Stomach smooth muscle (tissue), 2 donors: ENCODE results near the gene FAM107B.

ENCODE experiments used
- H3K27ac ChIP-seq: one replicate; pipeline ENCODE4 v1.7.0; 2013; ENCODE audit warnings: mild to moderate bottlenecking, low read length, inconsistent platforms
- H3K27me3 ChIP-seq, 2 donors: one replicate each; pipeline ENCODE4 v1.7.0; 2013; ENCODE audit warnings: low read length in 2 of 2; ENCODE audit not compliant: insufficient read depth in 2 of 2, control insufficient read depth in 1 of 2
- H3K36me3 ChIP-seq, 2 donors: one replicate each; pipeline ENCODE4 v1.7.0; 2013; ENCODE audit warnings: low read length in 2 of 2; ENCODE audit not compliant: control insufficient read depth in 2 of 2, insufficient read depth in 2 of 2
- H3K4me1 ChIP-seq: one replicate; pipeline ENCODE4 v1.7.0; 2013; ENCODE audit warnings: low read length; ENCODE audit not compliant: control insufficient read depth, insufficient read depth
- H3K4me3 ChIP-seq, 2 donors: one replicate each; pipeline ENCODE4 v1.7.0; 2013; ENCODE audit warnings: low read length in 2 of 2
- H3K9ac ChIP-seq, 2 donors: one replicate each; pipeline ENCODE4 v1.7.0; 2013; ENCODE audit warnings: low read length in 2 of 2, mild to moderate bottlenecking in 1 of 2
- H3K9me3 ChIP-seq, 2 donors: one replicate each; pipeline ENCODE4 v1.7.0; 2013; ENCODE audit warnings: low read length in 2 of 2; ENCODE audit not compliant: control insufficient read depth in 2 of 2
- donor health status: healthy.
- donor health status: Pancreatic carcinoma.

FAM107B gene

GRCh38 chr10:14623931-14624330 is 150.8 kb downstream of the FAM107B start:
- Histone ChIP-seq H3K36me3 (no peaks in the 10 kb centered on the region), H3K9me3 (no peaks in the 10 kb centered on the region), H3K27ac (no peak overlapping the region), H3K27me3 (no peaks in the 10 kb centered on the region), H3K9ac (no peak overlapping the region), H3K4me1 (peaks cover 6% of the 10 kb centered on the region), H3K4me3 (no peak overlapping the region)

GRCh38 chr10:14621037-14621436 is 153.7 kb downstream of the FAM107B start:
- Histone ChIP-seq H3K9me3 (no peaks in the 10 kb centered on the region), H3K9ac (no peak overlapping the region), H3K4me1 (peaks cover 6% of the 10 kb centered on the region), H3K27me3 (no peaks in the 10 kb centered on the region), H3K27ac (no peak overlapping the region), H3K36me3 (no peaks in the 10 kb centered on the region), H3K4me3 (no peak overlapping the region)

- Histone ChIP-seq H3K36me3 (no peaks in the 10 kb centered on the region), H3K9me3 (no peaks in the 10 kb centered on the region), H3K27me3 (no peaks in the 10 kb centered on the region), H3K9ac (no peak overlapping the region), H3K4me1 (no peaks in the 10 kb centered on the region), H3K4me3 (no peak overlapping the region), H3K27ac (no peak overlapping the region)
Observed at GRCh38 chr10:14618674-14619073, 156.0 kb downstream of the FAM107B start.

- H3K4me3 ChIP-seq = no peak overlapping the region
- H3K9ac ChIP-seq = no peak overlapping the region
- no peaks in the 10 kb centered on the region for H3K9me3 ChIP-seq
- H3K4me1 ChIP-seq = no peaks in the 10 kb centered on the region
- no peak overlapping the region for H3K27ac ChIP-seq
- H3K27me3 ChIP-seq = no peaks in the 10 kb centered on the region
- H3K36me3 ChIP-seq = no peaks in the 10 kb centered on the region
Observed at GRCh38 chr10:14617852-14618251, 156.8 kb downstream of the FAM107B start.

GRCh38 chr10:14616955-14617730 is 157.6 kb downstream of the FAM107B start:
- Histone ChIP-seq H3K27ac (no peak overlapping the region), H3K9ac (no peak overlapping the region), H3K27me3 (no peaks in the 10 kb centered on the region), H3K9me3 (no peaks in the 10 kb centered on the region), H3K4me3 (no peak overlapping the region), H3K36me3 (no peaks in the 10 kb centered on the region), H3K4me1 (no peaks in the 10 kb centered on the region)

GRCh38 chr10:14616465-14616864 is 158.2 kb downstream of the FAM107B start:
- Histone ChIP-seq H3K4me3 (no peak overlapping the region), H3K9me3 (no peaks in the 10 kb centered on the region), H3K36me3 (no peaks in the 10 kb centered on the region), H3K27me3 (no peaks in the 10 kb centered on the region), H3K4me1 (no peaks in the 10 kb centered on the region), H3K9ac (no peak overlapping the region), H3K27ac (no peak overlapping the region)

GRCh38 chr10:14613588-14613920 is 161.1 kb downstream of the FAM107B start:
- H3K36me3 ChIP-seq = no peaks in the 10 kb centered on the region
- H3K27me3 ChIP-seq = no peaks in the 10 kb centered on the region
- H3K9me3 ChIP-seq = no peaks in the 10 kb centered on the region
- H3K27ac ChIP-seq = no peak overlapping the region
- H3K4me1 ChIP-seq = no peaks in the 10 kb centered on the region
- H3K4me3 ChIP-seq = no peak overlapping the region
- H3K9ac ChIP-seq = no peak overlapping the region

- Histone ChIP-seq H3K27me3 (no peaks in the 10 kb centered on the region), H3K9me3 (no peaks in the 10 kb centered on the region), H3K4me3 (no peak overlapping the region), H3K27ac (no peak overlapping the region), H3K9ac (no peak overlapping the region), H3K4me1 (no peaks in the 10 kb centered on the region), H3K36me3 (no peaks in the 10 kb centered on the region)
Observed at GRCh38 chr10:14612873-14613587, 161.7 kb downstream of the FAM107B start.

- no peak overlapping the region for H3K27ac ChIP-seq
- H3K9ac ChIP-seq = no peak overlapping the region
Observed at GRCh38 chr10:14611968-14612693, 162.6 kb downstream of the FAM107B start.

GRCh38 chr10:14609178-14609577 is 165.5 kb downstream of the FAM107B start:
- no peak overlapping the region for H3K4me3 ChIP-seq
- H3K36me3 ChIP-seq = no peaks in the 10 kb centered on the region
- H3K9me3 ChIP-seq = no peaks in the 10 kb centered on the region
- peaks cover 6% of the 10 kb centered on the region for H3K4me1 ChIP-seq
- H3K27ac ChIP-seq = no peak overlapping the region
- H3K9ac ChIP-seq = no peak overlapping the region
- H3K27me3 ChIP-seq = no peaks in the 10 kb centered on the region

More at GRCh38 chr10:14611968-14612693, 162.6 kb downstream of the FAM107B start:
- Histone ChIP-seq H3K4me1 (no peaks in the 10 kb centered on the region), H3K36me3 (no peaks in the 10 kb centered on the region), H3K27me3 (no peaks in the 10 kb centered on the region), H3K9me3 (no peaks in the 10 kb centered on the region), H3K4me3 (no peak overlapping the region)
